GM23338 (cell line): ENCODE data around the gene CDKAL1. TPM values are rescaled to one million over a fixed set of nuclear protein-coding genes. Genes with fewer than 3 reads are reported as not detected.

Source experiments
- ATAC-seq: fragments of 200-7000 bp; cut with Tn5 transposase; 3 replicates; pipeline ENCODE4 v1.9.1; 2020
- DNase-seq: peaks from one replicate; pipeline ENCODE4 v3.0.0-alpha.2; 2015; ENCODE audit warnings: low spot score
- H2AFZ ChIP-seq: fragments of 200-600 bp; sonication (generic); 2 replicates; pipeline ENCODE4 v1.8.0; 2016; ENCODE audit warnings: antibody characterized with exemption, mild to moderate bottlenecking, moderate library complexity
- H3F3A ChIP-seq: fragments of 200-600 bp; sonication (generic); replicated peaks from 2 replicates; pipeline ENCODE4 v1.8.0; 2017; ENCODE audit warnings: antibody characterized with exemption, mixed run types, low read depth
- H3K27ac ChIP-seq: fragments of 200-600 bp; sonication (generic); 2 replicates; pipeline ENCODE4 v1.6.1; 2016; ENCODE audit warnings: low read depth
- H3K27me3 ChIP-seq: fragments of 200-600 bp; sonication (generic); 2 replicates; pipeline ENCODE4 v1.8.0; 2016; ENCODE audit warnings: mild to moderate bottlenecking, mixed run types, moderate library complexity; ENCODE audit not compliant: insufficient read depth
- H3K36me3 ChIP-seq: fragments of 200-600 bp; sonication (generic); 2 replicates; pipeline ENCODE4 v1.8.0; 2016; ENCODE audit warnings: mild to moderate bottlenecking; ENCODE audit not compliant: insufficient read depth
- H3K4me1 ChIP-seq: fragments of 200-600 bp; sonication (generic); 2 replicates; pipeline ENCODE4 v1.8.0; 2016; ENCODE audit warnings: mild to moderate bottlenecking, moderate library complexity; ENCODE audit not compliant: insufficient read depth
- H3K4me2 ChIP-seq: fragments of 200-600 bp; sonication (generic); 2 replicates; pipeline ENCODE4 v1.7.1; 2017; ENCODE audit warnings: mixed run types
- H3K4me3 ChIP-seq: fragments of 200-600 bp; sonication (generic); 2 replicates; pipeline ENCODE4 v1.6.1; 2016; ENCODE audit warnings: mixed run types
- H3K79me2 ChIP-seq: fragments of 200-600 bp; sonication (generic); replicated peaks from 2 replicates; pipeline ENCODE4 v1.8.0; 2017; ENCODE audit warnings: mild to moderate bottlenecking; ENCODE audit not compliant: insufficient read depth
- H3K9me2 ChIP-seq: fragments of 200-600 bp; sonication (generic); 2 replicates; pipeline ENCODE4 v1.8.0; 2017; ENCODE audit not compliant: insufficient read depth
- H4K20me1 ChIP-seq: fragments of 200-600 bp; sonication (generic); replicated peaks from 2 replicates; pipeline ENCODE4 v1.8.0; 2017; ENCODE audit warnings: mild to moderate bottlenecking; ENCODE audit not compliant: insufficient read depth
- H3K27ac Mint-ChIP-seq: 2 replicates; pipeline ENCODE4 v1.8.0; 2020; ENCODE audit warnings: inconsistent platforms, mild to moderate bottlenecking, moderate library complexity, mixed read lengths
- H3K27me3 Mint-ChIP-seq: 3 replicates; pipeline ENCODE4 v1.8.0; 2022; ENCODE audit warnings: low read depth, mild to moderate bottlenecking, moderate library complexity, mixed read lengths, inconsistent platforms; ENCODE audit not compliant: insufficient read depth, poor library complexity
- H3K36me3 Mint-ChIP-seq: 3 replicates; pipeline ENCODE4 v1.8.0; 2021; ENCODE audit warnings: low read depth, mild to moderate bottlenecking, inconsistent platforms, moderate library complexity, mixed read lengths
- H3K4me1 Mint-ChIP-seq: 3 replicates; pipeline ENCODE4 v1.8.0; 2020; ENCODE audit warnings: mild to moderate bottlenecking, inconsistent platforms, mixed read lengths
- H3K4me3 Mint-ChIP-seq: 3 replicates; pipeline ENCODE4 v1.8.0; 2021; ENCODE audit warnings: moderate library complexity, mild to moderate bottlenecking, inconsistent platforms, mixed read lengths
- H3K9me3 Mint-ChIP-seq: 3 replicates; pipeline ENCODE4 v1.8.0; 2020; ENCODE audit warnings: moderate library complexity, mild to moderate bottlenecking, inconsistent platforms, mixed read lengths
- CTCF ChIP-seq, 2 experiments: fragments of 200-600 bp in 1 of 2; sonication (generic) in 1 of 2; conservative IDR thresholded peaks; 2 replicates each; pipeline versions ENCODE4 v1.5.1 to v1.6.1; 2016 to 2017; ENCODE audit warnings: antibody characterized with exemption in 2 of 2, low read depth in 2 of 2, mild to moderate bottlenecking in 2 of 2, moderate library complexity in 1 of 2
- EZH2phosphoT487 ChIP-seq: fragments of 200-600 bp; sonication (generic); IDR thresholded peaks from one replicate; pipeline ENCODE4 v1.8.1; 2018; ENCODE audit warnings: antibody characterized with exemption; ENCODE audit not compliant: unreplicated experiment
- JUNB ChIP-seq: IDR thresholded peaks from one replicate; pipeline ENCODE4 v1.6.1; 2016; ENCODE audit warnings: antibody characterized with exemption; ENCODE audit not compliant: unreplicated experiment
- NANOG ChIP-seq: IDR thresholded peaks from 2 replicates; pipeline ENCODE4 v1.6.1; 2016; ENCODE audit warnings: antibody characterized with exemption, borderline replicate concordance
- STAT1 ChIP-seq: IDR thresholded peaks from one replicate; pipeline ENCODE4 v1.6.1; 2016; ENCODE audit warnings: antibody characterized with exemption; ENCODE audit not compliant: unreplicated experiment
- ZNF114 ChIP-seq: fragments of 250-450 bp; sonication (Bioruptor Pico); IDR thresholded peaks from 2 replicates; pipeline ENCODE4 v1.5.0; 2020; ENCODE audit warnings: mild to moderate bottlenecking, moderate library complexity
- ZNF331 ChIP-seq: fragments of 250-450 bp; sonication (Bioruptor Pico); IDR thresholded peaks from 2 replicates; pipeline ENCODE4 v1.5.0; 2020; ENCODE audit warnings: low read depth, mild to moderate bottlenecking, moderate library complexity
- polyA plus RNA-seq: library from polyadenylated mRNA; unstranded; fragments of >200 nt; fragmentation: Nextera tagmentation; extraction: Ambion mirVana; gene quantifications from 2 replicates; pipeline ENCODE4 v1.2.1, GENCODE V29; 2016
- total RNA-seq: library from RNA; depleted of rRNA; stranded (reverse); fragments of >200 nt; shearing (Covaris generic); gene quantifications from 2 replicates; pipeline ENCODE4 v1.2.3, GENCODE V29; 2014
- TF ChIP-seq, protein P1 (sequence below): fragments of 250-450 bp; sonication (Bioruptor Pico); IDR thresholded peaks from 2 replicates; pipeline ENCODE4 v1.5.0; 2020; ENCODE audit warnings: mild to moderate bottlenecking, moderate library complexity

Gene CDKAL1
- total and polyA plus RNA-seq, 2 experiments from 2014 or later: 17.8 to 35.0 TPM

- TF ChIP-seq, protein P1, sequence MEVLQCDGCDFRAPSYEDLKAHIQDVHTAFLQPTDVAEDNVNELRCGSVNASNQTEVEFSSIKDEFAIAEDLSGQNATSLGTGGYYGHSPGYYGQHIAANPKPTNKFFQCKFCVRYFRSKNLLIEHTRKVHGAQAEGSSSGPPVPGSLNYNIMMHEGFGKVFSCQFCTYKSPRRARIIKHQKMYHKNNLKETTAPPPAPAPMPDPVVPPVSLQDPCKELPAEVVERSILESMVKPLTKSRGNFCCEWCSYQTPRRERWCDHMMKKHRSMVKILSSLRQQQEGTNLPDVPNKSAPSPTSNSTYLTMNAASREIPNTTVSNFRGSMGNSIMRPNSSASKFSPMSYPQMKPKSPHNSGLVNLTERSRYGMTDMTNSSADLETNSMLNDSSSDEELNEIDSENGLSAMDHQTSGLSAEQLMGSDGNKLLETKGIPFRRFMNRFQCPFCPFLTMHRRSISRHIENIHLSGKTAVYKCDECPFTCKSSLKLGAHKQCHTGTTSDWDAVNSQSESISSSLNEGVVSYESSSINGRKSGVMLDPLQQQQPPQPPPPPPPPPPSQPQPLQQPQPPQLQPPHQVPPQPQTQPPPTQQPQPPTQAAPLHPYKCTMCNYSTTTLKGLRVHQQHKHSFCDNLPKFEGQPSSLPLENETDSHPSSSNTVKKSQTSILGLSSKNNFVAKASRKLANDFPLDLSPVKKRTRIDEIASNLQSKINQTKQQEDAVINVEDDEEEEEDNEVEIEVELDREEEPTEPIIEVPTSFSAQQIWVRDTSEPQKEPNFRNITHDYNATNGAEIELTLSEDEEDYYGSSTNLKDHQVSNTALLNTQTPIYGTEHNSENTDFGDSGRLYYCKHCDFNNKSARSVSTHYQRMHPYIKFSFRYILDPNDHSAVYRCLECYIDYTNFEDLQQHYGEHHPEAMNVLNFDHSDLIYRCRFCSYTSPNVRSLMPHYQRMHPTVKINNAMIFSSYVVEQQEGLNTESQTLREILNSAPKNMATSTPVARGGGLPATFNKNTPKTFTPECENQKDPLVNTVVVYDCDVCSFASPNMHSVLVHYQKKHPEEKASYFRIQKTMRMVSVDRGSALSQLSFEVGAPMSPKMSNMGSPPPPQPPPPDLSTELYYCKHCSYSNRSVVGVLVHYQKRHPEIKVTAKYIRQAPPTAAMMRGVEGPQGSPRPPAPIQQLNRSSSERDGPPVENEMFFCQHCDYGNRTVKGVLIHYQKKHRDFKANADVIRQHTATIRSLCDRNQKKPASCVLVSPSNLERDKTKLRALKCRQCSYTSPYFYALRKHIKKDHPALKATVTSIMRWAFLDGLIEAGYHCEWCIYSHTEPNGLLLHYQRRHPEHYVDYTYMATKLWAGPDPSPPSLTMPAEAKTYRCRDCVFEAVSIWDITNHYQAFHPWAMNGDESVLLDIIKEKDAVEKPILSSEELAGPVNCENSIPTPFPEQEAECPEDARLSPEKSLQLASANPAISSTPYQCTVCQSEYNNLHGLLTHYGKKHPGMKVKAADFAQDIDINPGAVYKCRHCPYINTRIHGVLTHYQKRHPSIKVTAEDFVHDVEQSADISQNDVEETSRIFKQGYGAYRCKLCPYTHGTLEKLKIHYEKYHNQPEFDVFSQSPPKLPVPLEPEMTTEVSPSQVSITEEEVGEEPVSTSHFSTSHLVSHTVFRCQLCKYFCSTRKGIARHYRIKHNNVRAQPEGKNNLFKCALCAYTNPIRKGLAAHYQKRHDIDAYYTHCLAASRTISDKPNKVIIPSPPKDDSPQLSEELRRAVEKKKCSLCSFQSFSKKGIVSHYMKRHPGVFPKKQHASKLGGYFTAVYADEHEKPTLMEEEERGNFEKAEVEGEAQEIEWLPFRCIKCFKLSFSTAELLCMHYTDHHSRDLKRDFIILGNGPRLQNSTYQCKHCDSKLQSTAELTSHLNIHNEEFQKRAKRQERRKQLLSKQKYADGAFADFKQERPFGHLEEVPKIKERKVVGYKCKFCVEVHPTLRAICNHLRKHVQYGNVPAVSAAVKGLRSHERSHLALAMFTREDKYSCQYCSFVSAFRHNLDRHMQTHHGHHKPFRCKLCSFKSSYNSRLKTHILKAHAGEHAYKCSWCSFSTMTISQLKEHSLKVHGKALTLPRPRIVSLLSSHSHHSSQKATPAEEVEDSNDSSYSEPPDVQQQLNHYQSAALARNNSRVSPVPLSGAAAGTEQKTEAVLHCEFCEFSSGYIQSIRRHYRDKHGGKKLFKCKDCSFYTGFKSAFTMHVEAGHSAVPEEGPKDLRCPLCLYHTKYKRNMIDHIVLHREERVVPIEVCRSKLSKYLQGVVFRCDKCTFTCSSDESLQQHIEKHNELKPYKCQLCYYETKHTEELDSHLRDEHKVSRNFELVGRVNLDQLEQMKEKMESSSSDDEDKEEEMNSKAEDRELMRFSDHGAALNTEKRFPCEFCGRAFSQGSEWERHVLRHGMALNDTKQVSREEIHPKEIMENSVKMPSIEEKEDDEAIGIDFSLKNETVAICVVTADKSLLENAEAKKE (CRISPR knock-in tag): no peak
- no peak for TF ChIP-seq NANOG
- TF ChIP-seq EZH2phosphoT487: no peak
- TF ChIP-seq STAT1: no peak
Measured at GRCh38 chr6:21137700-21138335, 603.6 kb downstream of the CDKAL1 start (continued).

- H3K27me3 ChIP-seq: no peaks in the 10 kb centered on the region
- Mint-ChIP-seq H3K27ac (peak overlapping the region; percentile 90), H3K4me1 (peaks cover 48% of the 10 kb centered on the region), H3K27me3 (no peaks in the 10 kb centered on the region), H3K4me3 (no peak overlapping the region), H3K9me3 (no peaks in the 10 kb centered on the region), H3K36me3 (peaks cover 3% of the 10 kb centered on the region; the same call in 1 of the 3 replicates)
- no peak overlapping the region for H2AFZ ChIP-seq
- H3K4me1 ChIP-seq: peaks cover 25% of the 10 kb centered on the region
- H3F3A ChIP-seq: no peaks in the 10 kb centered on the region
- no peaks in the 10 kb centered on the region for H3K9me2 ChIP-seq
- H3K4me3 ChIP-seq: no peak overlapping the region
- no peaks in the 10 kb centered on the region for H3K36me3 ChIP-seq
- H3K27ac ChIP-seq: no peak overlapping the region
- H3K79me2 ChIP-seq: no peaks in the 10 kb centered on the region
- DNase-seq (no peak), ATAC-seq (no peak)
- H4K20me1 ChIP-seq: no peaks in the 10 kb centered on the region
- H3K4me2 ChIP-seq: no peak overlapping the region
- TF ChIP-seq EZH2phosphoT487: no peak
- TF ChIP-seq JUNB: no peak
- TF ChIP-seq CTCF (conservative IDR thresholded peaks at IDR 0.05; ENCODE audit: low read depth in 2 of 2): no peak
- no peak for TF ChIP-seq NANOG
- no peak for TF ChIP-seq STAT1
- TF ChIP-seq ZNF331 (CRISPR knock-in tag): no peak
- no peak for TF ChIP-seq ZNF114 (CRISPR knock-in tag)
Measured at GRCh38 chr6:21138336-21139069, 604.2 kb downstream of the CDKAL1 start.
